ENCODE data around the gene PANK4.

Gene PANK4

DNA sequence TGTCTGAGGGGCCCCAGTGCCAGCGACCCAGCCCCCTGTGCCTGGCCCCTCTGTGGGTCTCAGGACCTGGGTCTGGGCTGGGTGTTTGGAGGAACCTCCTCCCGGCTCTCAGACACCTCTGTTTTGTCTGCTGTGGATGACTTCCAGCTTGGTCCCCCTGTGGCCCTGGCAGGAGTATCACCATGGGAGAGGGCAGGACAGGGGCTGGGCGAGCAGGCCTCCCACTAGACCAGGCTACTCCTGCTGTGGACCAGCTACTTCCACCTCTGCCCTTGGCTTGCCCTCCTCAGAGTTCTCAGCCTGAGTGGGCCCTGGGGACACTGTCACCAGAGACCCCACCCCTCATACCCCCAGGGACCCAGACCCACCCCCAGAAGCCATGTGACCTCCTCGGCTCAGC lies 28.5 kb downstream of the PANK4 start:
- DNase-seq (ENCODE audit: low read depth) = no peak

DNA sequence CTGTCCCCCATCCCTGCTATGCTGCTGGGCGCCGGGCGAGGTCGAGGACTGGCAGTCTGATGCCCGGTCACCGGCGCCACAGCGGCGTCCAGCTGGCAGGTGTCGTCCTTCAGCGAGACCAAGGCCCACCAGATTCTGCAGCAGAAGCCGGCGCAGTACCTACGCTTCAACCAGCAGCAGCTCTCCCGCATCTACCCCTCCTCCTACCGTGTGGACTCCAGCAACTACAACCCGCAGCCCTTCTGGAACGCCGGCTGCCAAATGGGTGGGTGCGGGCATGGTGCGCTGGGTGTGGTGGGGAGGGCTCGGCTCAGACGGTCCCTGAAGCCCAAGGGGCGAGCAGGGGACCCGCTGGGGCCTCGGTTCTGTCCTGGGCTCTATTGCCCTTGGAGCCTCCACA lies 29.6 kb downstream of the PANK4 start:
- no peak for DNase-seq (ENCODE audit: low read depth)

DNA sequence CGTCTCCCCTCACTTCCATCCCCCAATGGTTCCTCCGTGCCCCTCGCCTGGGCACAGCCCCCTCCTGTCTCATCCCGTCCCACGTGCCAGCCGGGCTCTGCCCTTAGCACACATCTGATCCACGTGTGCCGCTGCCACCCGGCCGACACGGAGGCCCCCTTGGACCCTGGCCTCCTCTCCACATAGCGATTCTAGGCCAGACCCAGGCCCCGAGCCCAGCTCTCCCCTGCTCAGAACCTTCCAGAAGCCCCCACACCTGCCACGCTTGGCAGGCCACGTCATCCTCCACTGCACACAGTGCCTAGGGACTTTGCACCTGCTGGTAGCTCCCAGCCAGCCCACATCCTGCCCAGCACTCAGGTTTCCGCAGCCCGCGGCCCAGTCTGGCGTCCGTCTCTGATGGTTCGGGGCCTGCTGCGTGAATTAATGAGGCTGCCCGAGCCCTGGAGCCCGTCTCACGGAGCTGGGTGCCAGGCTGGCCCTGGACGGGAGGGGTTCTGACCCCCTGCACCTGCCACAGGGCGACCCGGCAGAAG lies 30.2 kb downstream of the PANK4 start:
- DNase-seq (ENCODE audit: low read depth) = no peak

DNA sequence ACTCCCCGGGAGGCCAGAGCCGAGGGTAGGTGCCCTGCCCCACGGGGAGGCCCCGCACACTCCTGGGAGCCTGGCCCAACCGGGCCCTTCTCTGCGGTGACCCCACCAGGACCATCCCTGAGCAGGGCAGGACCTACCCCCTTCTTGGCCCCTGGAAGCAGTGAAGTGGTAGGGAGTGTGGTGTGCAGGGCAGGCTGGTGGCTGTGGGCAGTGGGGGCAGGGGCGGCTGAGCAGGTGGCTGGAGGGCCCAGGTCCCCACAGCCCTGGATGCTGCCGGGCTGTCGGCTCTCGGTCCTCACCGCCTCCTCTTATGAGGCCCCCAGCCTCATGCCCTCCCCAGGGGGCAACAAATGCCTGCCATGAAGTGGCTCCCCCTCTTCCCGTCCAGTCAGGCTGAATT lies 30.9 kb downstream of the PANK4 start:
- no peak for DNase-seq (ENCODE audit: low read depth)

DNA sequence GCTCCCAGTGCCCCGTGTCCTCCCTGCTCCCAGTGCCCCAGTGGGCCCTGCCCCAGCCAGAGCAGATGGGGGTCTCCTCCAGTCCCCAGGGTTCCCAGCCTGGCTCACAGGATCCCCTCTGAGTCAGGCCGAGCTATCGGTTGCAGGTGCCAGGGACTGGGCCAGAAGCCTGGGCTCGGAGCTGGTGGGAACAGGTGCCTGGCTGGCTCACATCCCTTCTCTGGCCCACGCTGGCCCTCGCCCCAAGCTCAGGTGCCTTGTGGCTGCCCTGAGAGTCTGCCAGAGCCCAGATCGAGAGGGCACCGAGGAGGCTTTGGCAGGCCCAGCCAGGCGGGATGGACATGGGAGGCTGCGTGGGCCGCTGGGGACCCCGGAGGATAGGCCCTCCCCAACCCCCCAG lies 31.4 kb downstream of the PANK4 start:
- DNase-seq (ENCODE audit: low read depth) = no peak

DNA sequence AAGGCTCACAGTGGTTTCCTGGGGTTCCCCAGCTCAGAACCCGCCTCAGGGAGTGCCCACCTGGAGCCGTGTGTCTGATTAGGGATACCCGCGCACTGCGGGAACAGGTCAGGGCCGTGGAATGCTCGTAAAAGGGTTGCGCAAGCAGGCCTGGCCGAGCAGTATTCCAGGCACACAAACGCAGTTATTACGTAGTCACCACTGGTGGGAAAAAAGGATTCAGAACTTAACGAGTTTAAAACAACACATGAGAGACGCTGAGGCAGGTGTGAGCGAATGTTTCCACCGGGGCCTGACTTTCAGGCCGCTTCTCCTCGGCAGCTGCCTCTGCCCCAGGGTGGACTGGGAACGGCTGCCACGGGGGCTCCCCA lies 32.1 kb downstream of the PANK4 start:
- DNase-seq (ENCODE audit: low read depth) = no peak

DNA sequence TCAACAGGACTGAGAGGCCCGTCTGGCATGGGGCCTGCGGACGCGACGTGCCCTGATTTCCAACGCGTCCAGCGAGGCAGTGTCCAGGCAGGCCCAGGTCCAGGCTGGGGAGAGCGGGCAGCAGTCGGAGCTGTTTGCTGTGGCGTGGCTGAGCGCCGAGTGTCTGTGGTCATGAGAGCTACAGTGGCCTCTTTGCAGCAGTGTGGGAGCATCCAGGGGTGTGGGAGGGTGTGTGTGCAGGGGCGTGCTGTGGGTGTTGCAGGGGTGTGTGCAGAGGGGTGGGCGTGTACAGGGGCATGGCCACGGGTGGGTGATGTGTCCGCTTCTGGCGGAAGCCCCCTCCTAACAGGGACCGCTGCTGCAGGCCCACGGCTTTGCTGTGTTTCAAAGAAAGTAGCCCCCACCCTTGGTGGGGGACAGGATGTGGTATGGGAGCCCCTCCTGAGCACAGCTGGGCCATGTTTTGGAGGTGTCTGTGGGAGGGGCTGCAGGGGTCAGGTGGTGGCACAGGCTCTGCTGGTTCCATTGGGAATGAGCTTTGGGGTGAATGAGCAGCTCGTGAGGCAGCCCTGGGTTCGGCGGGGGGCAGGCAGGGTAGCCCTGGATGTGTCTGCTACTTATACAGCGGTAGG lies 32.6 kb downstream of the PANK4 start:
- DNase-seq (ENCODE audit: low read depth) = no peak

DNA sequence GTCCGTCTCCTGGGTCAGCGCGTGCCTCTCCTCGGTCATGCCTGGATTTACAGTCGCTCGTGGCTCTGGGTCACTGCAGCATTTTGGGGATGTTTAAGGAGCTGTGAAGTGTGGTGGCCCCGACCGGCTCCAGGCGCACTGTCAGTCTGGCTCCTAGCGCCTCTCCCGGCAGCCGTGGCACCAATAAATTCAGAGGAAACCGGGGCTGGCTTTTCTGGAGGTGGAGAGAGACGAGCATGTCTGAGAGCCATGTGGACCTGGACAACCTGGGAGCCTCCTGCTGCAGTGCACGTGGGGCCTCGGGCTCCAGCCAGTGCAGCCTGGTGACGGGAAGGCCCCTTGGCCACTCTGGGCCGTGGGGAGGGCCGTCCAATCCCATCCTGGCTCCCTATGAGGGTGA lies 33.2 kb downstream of the PANK4 start:
- DNase-seq (ENCODE audit: low read depth) = no peak

DNA sequence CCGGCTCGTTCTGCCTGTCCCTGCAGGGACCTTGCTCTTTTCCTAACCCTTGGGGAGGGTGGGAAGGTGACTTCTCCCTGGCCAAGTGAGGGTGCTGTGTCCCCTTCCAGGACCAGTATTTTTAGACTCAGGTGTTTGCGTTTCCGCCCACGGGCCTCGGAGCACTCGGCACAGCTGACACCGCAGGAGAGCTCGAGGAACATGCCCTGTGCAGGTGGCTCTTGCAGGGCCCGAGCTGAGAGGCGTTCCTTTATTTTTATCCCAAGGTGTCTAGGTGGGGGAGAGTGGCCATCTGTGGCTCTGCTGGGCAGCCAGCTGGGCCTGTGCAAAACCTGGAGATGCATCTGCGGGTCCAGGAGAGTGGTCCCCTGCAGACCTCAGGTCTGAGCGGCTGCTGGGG lies 34.3 kb downstream of the PANK4 start:
- DNase-seq (ENCODE audit: low read depth) = no peak

DNA sequence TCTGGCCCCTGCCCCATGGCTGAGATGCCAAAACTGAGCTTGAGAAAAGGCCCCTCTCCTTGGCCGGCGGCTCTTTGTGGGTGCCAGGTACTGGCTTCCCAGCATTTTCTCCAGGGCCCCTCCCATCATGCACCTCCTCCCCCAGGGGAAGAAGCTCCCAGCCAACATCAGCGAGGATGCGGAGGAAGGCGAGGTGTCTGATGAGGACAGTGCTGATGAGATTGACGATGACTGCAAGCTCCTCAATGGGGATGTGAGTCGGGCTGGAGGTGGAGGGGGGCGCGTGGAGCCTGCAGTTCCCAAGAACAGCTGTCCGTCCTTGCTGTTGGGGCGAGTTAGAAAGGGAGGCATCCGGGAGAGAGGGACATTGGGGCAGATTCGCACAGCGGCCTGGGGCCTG lies 36.8 kb downstream of the PANK4 start:
- no peak for DNase-seq (ENCODE audit: low read depth)

DNA sequence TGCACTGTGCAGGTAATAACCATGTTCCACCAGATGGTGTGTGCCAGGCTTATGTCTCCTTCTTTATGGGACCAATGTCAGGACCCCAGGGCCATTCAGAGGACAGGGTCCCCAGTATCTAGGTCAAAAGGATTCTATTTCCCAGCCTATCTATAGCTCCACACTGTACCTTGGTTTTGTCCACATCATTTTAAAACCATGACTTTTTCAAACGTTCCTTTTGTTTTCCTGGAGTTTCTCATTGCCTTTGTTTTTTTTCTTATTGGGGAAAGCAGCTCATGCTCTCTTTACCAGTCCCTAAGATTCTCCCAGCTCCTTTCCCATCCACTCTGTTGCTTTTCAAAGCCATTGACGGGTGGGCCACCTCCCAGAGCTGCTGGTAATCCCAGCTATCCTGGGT lies 37.7 kb downstream of the PANK4 start:
- no peak for DNase-seq (ENCODE audit: low read depth)

DNA sequence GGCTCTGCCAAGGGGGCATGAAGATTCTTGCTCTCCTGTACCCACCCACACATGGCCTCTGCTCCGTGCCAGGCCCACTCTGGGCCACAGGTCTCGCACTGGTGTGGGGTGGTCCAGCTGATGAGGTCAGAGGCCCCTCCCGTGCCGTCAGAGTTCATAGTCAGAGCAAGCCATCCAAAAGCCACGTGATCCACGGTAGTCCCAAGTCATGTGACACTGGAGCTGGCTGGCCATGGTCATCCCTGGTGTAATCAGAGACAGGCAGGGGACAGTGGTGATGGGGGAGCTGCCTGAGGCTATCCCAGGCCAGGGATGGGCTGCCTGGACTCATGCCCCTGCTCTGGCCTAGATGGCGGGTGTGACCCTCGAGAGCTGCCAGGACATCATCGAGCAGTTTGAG lies 39.8 kb downstream of the PANK4 start:
- DNase-seq (ENCODE audit: low read depth) = no peak

DNA sequence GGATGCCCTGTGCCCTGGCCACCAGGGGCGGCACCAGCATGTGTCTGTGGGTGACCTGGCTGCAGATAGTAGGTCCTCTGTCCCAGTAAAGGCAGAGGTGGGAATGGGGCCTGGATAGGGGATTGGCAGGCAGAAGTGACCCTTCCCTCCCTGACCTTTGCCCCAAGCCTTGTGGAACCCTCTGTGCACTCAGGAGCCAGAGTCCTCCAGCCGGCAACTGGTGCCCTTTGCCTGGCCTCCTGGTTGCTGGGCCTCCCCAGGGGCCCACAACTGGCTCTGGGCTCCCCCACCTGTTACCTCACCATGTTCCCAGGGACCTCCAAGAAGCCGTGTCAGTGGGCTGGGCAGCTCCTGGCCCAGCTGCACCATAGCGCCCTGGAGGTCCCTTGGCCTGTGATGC lies 40.4 kb downstream of the PANK4 start:
- DNase-seq (ENCODE audit: low read depth) = no peak

DNA sequence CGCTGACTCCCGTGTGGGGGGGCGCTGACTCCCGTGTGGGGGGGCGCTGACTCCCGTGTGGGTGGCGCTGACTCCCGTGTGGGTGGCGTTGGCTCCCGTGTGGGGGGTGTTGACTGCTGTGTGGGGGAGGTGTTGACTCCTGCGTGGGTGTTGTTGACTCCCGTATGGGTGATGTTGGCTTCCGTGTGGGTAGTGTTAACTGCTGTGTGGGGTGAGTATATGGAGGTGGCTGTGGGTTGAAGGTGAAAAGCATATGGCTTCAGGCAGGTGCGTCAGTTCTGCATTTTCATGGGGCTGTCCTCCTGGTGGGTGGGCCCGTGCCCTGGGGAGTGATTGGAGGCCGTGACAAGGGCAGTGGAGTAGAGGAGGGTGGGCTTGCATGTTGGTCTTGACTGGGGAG lies 42.4 kb downstream of the PANK4 start:
- DNase-seq (ENCODE audit: low read depth) = no peak

DNA sequence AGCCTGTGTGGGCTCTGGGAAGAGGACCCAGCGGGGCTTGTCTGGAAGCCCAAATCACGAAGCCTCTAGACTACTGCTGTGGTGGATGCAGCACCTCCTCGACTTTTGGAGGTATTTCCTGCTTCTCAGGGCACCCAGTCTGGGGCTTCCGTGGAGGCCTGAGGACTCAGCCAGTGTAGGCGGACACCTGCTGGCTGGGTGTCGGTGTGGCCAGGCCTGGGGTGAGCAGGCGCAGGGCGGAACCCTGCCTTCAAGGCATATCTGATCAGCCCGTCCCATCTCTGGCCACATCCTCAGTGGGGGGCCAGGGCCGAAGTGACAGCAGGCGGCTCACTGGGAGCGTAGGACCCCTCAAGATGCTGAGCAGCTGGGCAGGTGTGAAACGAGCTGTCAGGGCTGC lies 43.4 kb downstream of the PANK4 start:
- DNase-seq (ENCODE audit: low read depth) = no peak

DNA sequence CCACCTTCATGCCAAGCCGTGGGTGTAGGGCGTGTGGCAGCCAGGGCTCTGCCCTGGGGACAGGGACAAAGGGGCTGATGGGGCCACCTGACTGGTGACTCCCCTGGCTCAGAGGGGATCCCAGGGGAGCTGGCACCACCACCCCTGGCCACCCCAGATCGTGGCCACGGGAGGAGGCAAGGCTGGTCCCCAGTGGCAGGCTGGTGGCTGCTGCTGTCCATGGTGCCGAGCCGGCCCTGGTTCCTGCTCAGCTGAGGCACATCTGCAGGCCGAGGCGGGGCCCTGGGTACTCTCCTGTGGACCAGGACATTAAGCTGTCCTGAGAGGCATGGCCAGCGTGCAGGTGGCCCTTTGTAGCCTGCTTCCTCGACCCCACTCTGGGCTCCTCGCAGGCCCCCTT lies 43.8 kb downstream of the PANK4 start:
- DNase-seq (ENCODE audit: low read depth) = no peak

DNA sequence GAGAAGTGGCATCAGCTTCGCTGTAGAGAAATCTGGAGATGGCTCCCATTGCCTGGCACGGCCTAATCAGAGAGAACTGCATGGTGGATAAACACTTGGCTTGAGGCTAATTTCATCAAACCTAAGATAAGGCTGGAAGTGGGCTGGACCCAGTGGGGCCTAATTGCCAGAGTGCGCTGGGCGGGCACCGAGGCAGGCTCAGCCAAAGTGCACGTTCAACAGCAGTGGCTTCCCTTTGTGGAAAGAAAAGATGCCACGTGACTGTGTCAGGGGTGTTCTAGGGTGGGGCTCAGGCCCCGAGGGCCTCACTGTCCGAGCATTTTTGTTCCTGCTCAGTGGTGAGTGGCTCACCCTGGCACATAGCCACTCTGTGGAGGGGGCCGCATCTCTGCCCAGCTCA lies 44.5 kb downstream of the PANK4 start:
- no peak for DNase-seq (ENCODE audit: low read depth)

DNA sequence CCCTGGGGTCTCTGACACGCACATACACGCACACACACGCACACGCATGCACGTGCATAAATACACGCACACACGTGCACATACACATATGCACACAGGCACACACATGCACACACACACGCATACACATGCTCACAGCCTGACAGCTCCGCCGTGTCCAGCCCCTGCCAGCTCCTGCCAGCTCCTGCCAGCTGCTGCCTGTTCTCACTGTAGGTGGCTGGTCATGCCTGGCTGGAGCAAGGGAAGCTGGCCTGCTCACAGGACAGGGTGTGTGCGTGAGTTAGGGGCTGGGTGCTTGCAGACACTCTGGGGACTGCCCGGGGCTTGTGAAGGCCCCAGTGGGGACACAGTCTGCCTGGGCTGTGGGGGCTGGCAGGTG lies 45.4 kb downstream of the PANK4 start:
- no peak for DNase-seq (ENCODE audit: low read depth)

DNA sequence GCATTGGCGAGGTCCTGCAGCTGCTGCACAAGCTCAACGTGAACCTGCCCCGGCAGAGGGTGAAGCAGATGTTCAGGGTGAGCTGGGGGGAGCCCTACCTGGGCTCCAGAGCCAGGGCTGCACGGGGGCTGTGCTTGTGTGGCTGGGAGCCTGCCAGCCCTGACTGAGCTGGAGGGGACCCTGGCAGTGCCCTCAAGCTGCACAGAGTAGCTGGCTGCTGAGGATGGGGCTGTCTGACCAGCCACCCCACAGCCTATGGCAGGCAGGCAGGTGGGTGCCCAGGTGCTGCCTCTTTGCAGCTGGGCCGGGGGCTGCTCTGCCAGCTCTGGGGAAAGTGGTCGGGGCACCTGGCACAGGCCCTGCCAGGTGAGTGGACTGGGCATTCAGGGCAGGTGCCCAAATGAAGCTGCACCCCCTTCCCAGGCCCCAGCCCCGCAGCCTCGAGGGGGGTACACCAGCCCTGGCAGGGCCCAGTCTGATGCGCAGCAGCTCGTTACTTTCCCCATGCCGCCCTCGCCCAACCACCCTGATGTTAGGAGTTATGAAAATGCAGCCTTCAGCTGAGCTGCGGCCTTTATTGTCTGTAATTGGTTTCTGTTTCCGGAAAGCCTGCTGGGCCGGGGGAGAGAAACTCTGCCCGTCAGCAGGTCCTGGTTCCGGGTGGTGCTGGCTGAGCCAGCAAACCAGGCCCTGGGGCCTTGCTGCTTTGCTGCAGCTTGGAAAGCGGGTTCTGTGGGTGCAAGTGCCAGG lies 46.0 kb downstream of the PANK4 start:
- no peak for DNase-seq (ENCODE audit: low read depth)

DNA sequence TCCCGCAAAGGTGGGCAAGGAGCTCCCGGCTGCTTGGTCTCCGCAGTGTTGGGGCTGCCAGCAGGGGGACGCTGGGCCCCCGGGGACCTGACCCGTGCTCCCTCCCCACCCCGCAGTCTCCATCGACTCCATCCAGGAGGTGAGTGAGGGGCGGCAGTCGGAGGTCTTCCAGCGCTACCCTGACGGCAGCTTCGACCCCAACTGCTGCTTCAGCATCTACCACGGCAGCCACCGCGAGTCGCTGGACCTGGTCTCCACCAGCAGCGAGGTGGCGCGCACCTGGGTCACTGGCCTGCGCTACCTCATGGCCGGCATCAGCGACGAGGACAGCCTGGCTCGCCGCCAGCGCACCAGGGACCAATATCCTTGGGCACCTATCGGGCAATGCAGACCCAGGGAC lies 46.8 kb downstream of the PANK4 start:
- no peak for DNase-seq (ENCODE audit: low read depth)

DNA sequence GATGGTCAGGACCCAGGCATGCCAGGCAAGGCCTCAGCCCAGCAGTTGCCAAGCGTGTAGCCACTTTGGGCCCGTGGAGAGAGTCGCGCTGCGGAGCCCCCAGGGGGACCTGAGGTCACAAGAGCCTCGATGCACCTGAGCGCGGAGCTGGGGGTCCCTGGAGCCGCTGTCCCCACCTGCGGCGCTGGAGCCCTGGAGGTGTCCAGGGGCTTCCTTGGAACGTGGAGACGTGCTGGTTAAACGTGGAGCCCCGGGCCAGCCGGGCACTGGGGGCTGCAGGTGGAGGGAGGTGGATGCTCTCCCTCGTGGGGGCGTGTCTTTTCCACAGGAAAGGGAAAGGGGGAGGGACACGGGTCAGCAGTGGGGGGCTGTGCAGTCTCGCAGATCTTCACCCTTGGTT lies 47.2 kb downstream of the PANK4 start:
- DNase-seq (ENCODE audit: low read depth) = no peak

DNA sequence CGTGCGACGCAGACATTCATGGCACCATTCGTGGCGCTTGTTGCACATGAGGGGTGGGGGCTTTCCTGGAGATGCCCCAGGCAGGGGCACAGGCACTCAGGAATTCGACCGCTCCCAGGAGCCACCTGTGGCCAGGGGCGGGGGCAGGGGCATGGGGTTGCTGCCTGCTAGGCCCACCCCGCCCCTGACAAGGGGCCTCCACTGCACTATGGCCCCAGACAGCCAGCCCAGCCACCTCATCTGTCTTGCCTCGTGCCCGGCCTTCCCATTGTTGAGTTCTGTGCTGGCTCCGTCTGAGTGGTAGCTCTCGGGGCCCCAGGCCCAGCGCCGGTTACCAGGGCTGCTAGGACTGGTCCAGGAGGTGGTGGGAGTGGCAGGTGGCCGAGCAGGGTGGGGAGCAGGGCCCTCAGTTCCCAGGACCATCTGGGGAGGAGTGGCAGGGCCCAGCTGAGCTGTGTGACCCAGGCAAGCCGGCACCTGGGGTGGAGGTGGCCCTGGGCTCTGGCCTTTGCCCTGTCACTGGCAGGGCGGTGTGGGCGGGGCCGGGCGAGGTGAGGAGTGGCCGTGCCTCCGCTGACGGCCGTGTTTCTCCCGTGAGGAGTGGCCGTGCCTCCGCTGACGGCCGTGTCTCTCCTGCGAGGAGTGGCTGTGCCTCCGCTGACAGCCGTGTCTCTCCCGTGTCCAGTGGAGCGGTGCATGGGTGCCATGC lies 48.5 kb downstream of the PANK4 start:
- no peak for DNase-seq (ENCODE audit: low read depth)

DNA sequence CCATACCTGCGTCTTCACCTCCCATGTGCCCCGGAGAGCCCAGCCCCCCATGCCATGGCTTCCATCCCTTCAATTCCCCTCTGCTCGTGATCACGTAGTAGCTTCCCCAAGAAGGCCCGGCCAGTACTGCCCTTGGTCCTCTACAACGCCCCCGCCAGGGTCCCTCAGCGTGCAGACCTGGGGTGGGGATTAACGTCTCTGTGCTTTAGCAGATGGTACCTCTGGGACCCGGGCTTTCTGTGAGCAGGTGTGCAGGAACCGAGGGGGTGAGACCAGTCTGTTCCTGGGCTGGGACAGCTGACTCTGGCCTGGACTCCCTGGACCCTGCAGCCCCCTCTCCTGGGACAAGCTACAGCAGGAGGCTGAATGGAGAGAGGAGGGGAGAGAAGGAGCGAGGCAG lies 49.1 kb downstream of the PANK4 start:
- DNase-seq (ENCODE audit: low read depth) = no peak

All from CMK (cell line).